Nucleus accumbens (tissue), 56 donors: ENCODE measurements around the gene ITIH2.
A peak's percentile ranks its signal among the peaks of the same experiment; 100 is the strongest.
"Not testable (repeated sequence)": the region's sequence is repeated elsewhere in the genome, so short reads cannot be mapped to it uniquely, and the experiment has no call there.

Source experiments
- DNase-seq, 56 donors: peaks; one replicate each; lab custom pipeline; 2025; lab: John Stamatoyannopoulos, UW

ITIH2 gene

GRCh38 chr10:7703140-7703539 lies at the start of gene ITIH2:
TSS of gene ITIH2 (plus strand) at chr10:7703316. CDS start at chr10:7703435, 119 bp downstream.
- no peak for DNase-seq

- DNase-seq, result not testable (repeated sequence)
Measured at GRCh38 chr10:7657079-7657478, 46.0 kb upstream of the ITIH2 start.

- no peak for DNase-seq
Measured at GRCh38 chr10:7657552-7657951, 45.6 kb upstream of the ITIH2 start.

- DNase-seq, result no peak
Measured at GRCh38 chr10:7659560-7659959, 43.6 kb upstream of the ITIH2 start.

- DNase-seq, result no peak
Measured at GRCh38 chr10:7662522-7662921, 40.6 kb upstream of the ITIH2 start.

GRCh38 chr10:7664707-7665106 lies 38.4 kb upstream of the ITIH2 start:
- no peak for DNase-seq

GRCh38 chr10:7665767-7666166 lies 37.3 kb upstream of the ITIH2 start:
- DNase-seq, result no peak

- no peak for DNase-seq
Measured at GRCh38 chr10:7666253-7667023, 36.7 kb upstream of the ITIH2 start, which contains the start of gene ITIH5. TSS of gene ITIH5 (minus strand) at chr10:7666966. CDS start at chr10:7666892, 74 bp downstream.

GRCh38 chr10:7667262-7668141 lies 35.6 kb upstream of the ITIH2 start:
- DNase-seq, result peak in 1 of 56 donors; percentile 1

- no peak for DNase-seq
Measured at GRCh38 chr10:7670157-7670556, 33.0 kb upstream of the ITIH2 start.

- no peak for DNase-seq
Measured at GRCh38 chr10:7672341-7673134, 30.6 kb upstream of the ITIH2 start.

- no peak for DNase-seq
Measured at GRCh38 chr10:7679256-7679655, 23.9 kb upstream of the ITIH2 start.

GRCh38 chr10:7680078-7680477 lies 23.0 kb upstream of the ITIH2 start:
- not testable (repeated sequence) for DNase-seq

- DNase-seq, result no peak
Measured at GRCh38 chr10:7686351-7687171, 16.6 kb upstream of the ITIH2 start.

GRCh38 chr10:7687228-7687907 lies 15.7 kb upstream of the ITIH2 start:
- DNase-seq, result peak in 55 of 56 donors; percentile 5 to 91 (median 63)

- DNase-seq, result no peak
Measured at GRCh38 chr10:7689591-7689990, 13.5 kb upstream of the ITIH2 start.

- not testable (repeated sequence) for DNase-seq
Measured at GRCh38 chr10:7690885-7691597, 12.1 kb upstream of the ITIH2 start.

GRCh38 chr10:7692368-7692767 lies 10.7 kb upstream of the ITIH2 start:
- DNase-seq, result not testable (repeated sequence)
